ENCODE data around the gene BCL11B.

The BCL11B gene

DNA sequence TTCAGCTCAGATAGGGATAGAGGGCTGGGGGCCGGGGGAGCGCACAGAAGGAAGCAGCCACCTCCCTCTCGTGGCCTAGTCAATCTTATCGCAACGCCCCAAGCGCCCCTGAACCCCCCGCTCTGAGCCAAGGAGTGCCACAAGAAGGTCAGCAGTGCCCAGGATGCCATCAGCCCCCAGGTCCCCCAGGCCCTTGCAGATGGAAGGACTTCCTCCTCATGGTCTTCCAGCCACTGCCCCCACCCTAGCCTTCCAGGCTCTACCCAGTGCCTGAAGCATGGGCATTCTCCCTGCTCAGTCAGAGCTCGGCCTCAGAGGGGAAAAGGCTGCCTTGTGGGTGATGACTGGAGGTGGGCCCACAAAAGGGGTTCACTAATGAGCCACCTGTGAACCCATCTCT lies 68.2 kb downstream of the BCL11B start:
- Histone ChIP-seq H3K9ac (ENCODE audit: low read depth in 1 of 2, low read length in 2 of 2) (no peak overlapping the region), H3K27me3 (ENCODE audit: control insufficient read depth in 1 of 2, insufficient read depth in 2 of 2, low read length in 2 of 2) (no peaks in the 10 kb centered on the region), H3K27ac (ENCODE audit: low read depth, low read length) (no peak overlapping the region), H3K9me3 (ENCODE audit: control insufficient read depth in 1 of 2, low read length in 2 of 2) (no peaks in the 10 kb centered on the region), H3K4me1 (ENCODE audit: control insufficient read depth in 1 of 2, insufficient read depth in 2 of 2, low read length in 2 of 2) (peaks cover 0 to 6% of the 10 kb centered on the region in 2 donors), H3K4me3 (ENCODE audit: low read depth in 1 of 2, low read length in 2 of 2) (no peak overlapping the region), H3K36me3 (ENCODE audit: control insufficient read depth in 1 of 2, insufficient read depth in 2 of 2, low read length in 2 of 2) (peaks cover 0 to 4% of the 10 kb centered on the region in 2 donors)

DNA sequence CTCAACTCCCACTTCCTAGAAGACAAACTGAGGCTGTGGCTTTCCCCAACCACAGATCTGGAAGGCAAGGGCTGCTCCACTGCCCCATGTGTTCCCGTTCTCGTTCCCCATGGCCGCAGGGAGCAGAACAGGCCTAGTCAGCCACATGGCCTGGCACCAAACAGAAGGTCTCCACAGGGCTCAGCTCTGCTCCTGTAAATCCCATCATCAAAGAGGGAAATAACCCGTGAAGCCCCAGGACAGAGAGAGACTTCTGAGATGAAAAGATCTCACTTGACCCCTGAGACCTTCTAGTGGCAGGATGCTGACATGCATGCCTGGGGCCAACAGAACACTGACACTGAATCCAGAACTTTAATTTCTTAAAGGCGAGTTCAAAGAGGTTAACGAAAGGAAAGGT lies 68.9 kb downstream of the BCL11B start:
- no peak overlapping the region for H3K4me3 ChIP-seq (ENCODE audit: low read depth in 1 of 2, low read length in 2 of 2)
- H3K9me3 ChIP-seq (ENCODE audit: control insufficient read depth in 1 of 2, low read length in 2 of 2): no peaks in the 10 kb centered on the region
- H3K27ac ChIP-seq (ENCODE audit: low read depth, low read length): no peak overlapping the region
- H3K4me1 ChIP-seq (ENCODE audit: control insufficient read depth in 1 of 2, insufficient read depth in 2 of 2, low read length in 2 of 2): peaks cover 0 to 3% of the 10 kb centered on the region in 2 donors
- no peak overlapping the region for H3K9ac ChIP-seq (ENCODE audit: low read depth in 1 of 2, low read length in 2 of 2)
- H3K27me3 ChIP-seq (ENCODE audit: control insufficient read depth in 1 of 2, insufficient read depth in 2 of 2, low read length in 2 of 2): no peaks in the 10 kb centered on the region
- H3K36me3 ChIP-seq (ENCODE audit: control insufficient read depth in 1 of 2, insufficient read depth in 2 of 2, low read length in 2 of 2): peaks cover 0 to 11% of the 10 kb centered on the region in 2 donors

DNA sequence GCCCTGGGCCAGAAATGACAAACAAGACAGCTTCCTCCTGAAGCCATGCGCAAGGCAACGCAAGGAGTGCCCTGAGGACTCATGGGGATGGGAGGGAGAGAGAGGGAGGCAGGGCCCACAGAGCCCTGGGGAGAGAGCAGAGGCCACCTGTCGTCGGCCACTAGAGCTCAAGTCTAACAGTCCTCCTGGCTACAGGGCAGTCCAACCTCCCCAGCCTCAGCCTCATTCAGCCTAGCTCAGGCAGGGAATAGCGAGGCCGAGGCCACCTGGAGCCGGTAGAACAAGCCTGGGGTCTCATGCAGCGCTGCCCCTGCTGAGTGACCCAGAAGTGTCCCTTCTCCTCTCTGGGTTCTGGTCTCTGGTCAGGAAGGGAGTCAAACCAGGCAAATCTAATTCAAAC lies 69.5 kb downstream of the BCL11B start:
- no peak overlapping the region for H3K27ac ChIP-seq (ENCODE audit: low read depth, low read length)
- no peak overlapping the region for H3K4me3 ChIP-seq (ENCODE audit: low read depth in 1 of 2, low read length in 2 of 2)
- peaks cover 2 to 12% of the 10 kb centered on the region in 2 donors for H3K36me3 ChIP-seq (ENCODE audit: control insufficient read depth in 1 of 2, insufficient read depth in 2 of 2, low read length in 2 of 2)
- peaks cover 0 to 3% of the 10 kb centered on the region in 2 donors for H3K4me1 ChIP-seq (ENCODE audit: control insufficient read depth in 1 of 2, insufficient read depth in 2 of 2, low read length in 2 of 2)
- no peak overlapping the region for H3K9ac ChIP-seq (ENCODE audit: low read depth in 1 of 2, low read length in 2 of 2)
- no peaks in the 10 kb centered on the region for H3K27me3 ChIP-seq (ENCODE audit: control insufficient read depth in 1 of 2, insufficient read depth in 2 of 2, low read length in 2 of 2)
- no peaks in the 10 kb centered on the region for H3K9me3 ChIP-seq (ENCODE audit: control insufficient read depth in 1 of 2, low read length in 2 of 2)

- H3K27me3 ChIP-seq (ENCODE audit: control insufficient read depth in 1 of 2, insufficient read depth in 2 of 2, low read length in 2 of 2): no peaks in the 10 kb centered on the region
- H3K9me3 ChIP-seq (ENCODE audit: control insufficient read depth in 1 of 2, low read length in 2 of 2): no peaks in the 10 kb centered on the region
- H3K9ac ChIP-seq (ENCODE audit: low read depth in 1 of 2, low read length in 2 of 2): no peak overlapping the region
- H3K27ac ChIP-seq (ENCODE audit: low read depth, low read length): no peak overlapping the region
- H3K36me3 ChIP-seq (ENCODE audit: control insufficient read depth in 1 of 2, insufficient read depth in 2 of 2, low read length in 2 of 2): peaks cover 3 to 12% of the 10 kb centered on the region in 2 donors
- no peak overlapping the region for H3K4me3 ChIP-seq (ENCODE audit: low read depth in 1 of 2, low read length in 2 of 2)
- H3K4me1 ChIP-seq (ENCODE audit: control insufficient read depth in 1 of 2, insufficient read depth in 2 of 2, low read length in 2 of 2): peaks cover 0 to 6% of the 10 kb centered on the region in 2 donors
Measured at GRCh38 chr14:99201351-99202073, 70.5 kb downstream of the BCL11B start.

DNA sequence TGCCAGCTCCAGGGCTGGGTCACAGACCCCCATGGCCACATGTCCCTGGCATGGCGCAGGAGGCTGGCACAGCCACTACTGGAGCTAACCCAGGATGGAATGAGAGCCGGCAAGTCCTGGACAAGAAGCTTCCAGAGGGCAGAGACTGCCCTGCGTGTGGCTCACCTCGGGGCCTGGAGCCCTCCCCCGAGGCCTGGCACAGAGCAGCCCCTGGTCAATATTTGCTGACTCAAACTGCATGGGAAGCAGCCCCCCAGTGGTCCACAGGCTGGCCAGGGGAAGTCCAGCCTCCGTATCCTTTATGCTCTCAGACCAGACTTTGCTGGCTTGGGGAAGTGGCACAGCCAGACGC lies 71.4 kb downstream of the BCL11B start:
- Histone ChIP-seq H3K4me1 (ENCODE audit: control insufficient read depth in 1 of 2, insufficient read depth in 2 of 2, low read length in 2 of 2) (peaks cover 5 to 14% of the 10 kb centered on the region in 2 donors), H3K9me3 (ENCODE audit: control insufficient read depth in 1 of 2, low read length in 2 of 2) (no peaks in the 10 kb centered on the region), H3K36me3 (ENCODE audit: control insufficient read depth in 1 of 2, insufficient read depth in 2 of 2, low read length in 2 of 2) (peaks cover 3 to 12% of the 10 kb centered on the region in 2 donors), H3K27ac (ENCODE audit: low read depth, low read length) (no peak overlapping the region), H3K9ac (ENCODE audit: low read depth in 1 of 2, low read length in 2 of 2) (no peak overlapping the region), H3K4me3 (ENCODE audit: low read depth in 1 of 2, low read length in 2 of 2) (no peak overlapping the region), H3K27me3 (ENCODE audit: control insufficient read depth in 1 of 2, insufficient read depth in 2 of 2, low read length in 2 of 2) (no peaks in the 10 kb centered on the region)

DNA sequence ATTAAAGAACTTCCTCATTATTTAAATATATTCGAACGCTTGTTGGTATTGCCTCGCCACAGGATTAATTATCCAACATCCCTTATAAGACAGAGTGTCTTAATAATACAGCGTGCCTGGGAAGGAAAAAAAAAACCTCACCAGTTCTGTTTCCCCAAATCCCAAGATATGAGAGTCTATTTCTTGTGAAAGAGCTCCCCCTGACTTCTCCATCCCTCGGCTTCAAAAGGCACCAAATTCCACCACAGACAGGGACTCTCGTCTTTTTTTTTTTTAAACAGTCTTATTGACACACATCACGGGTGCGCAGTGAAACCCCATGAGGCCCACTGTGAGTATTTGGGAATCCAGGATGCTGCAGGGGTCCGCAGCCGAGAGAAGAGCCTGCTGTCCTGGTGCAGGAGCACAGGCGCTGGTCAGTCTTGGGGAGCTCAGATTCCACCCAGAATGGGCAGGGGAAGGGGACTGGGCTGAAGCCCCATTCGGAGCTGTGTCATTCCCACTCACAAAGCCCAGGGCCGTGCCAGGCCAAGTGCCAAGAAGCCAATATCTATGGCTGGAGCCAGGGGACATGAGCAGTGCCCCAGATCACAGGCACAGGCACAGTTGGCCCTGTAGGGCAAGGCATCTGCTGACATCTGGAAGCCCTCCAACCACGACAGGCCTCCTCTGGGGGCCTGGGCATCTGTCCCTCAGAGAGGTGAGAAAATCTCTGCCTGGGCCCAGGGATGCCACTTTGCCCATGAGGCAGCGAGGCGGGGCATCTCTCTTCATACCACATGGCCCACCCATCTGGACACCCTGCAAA lies 71.9 kb downstream of the BCL11B start:
- Histone ChIP-seq H3K36me3 (ENCODE audit: control insufficient read depth in 1 of 2, insufficient read depth in 2 of 2, low read length in 2 of 2) (peaks cover 3 to 12% of the 10 kb centered on the region in 2 donors), H3K27ac (ENCODE audit: low read depth, low read length) (no peak overlapping the region), H3K4me1 (ENCODE audit: control insufficient read depth in 1 of 2, insufficient read depth in 2 of 2, low read length in 2 of 2) (peaks cover 10 to 18% of the 10 kb centered on the region in 2 donors), H3K4me3 (ENCODE audit: low read depth in 1 of 2, low read length in 2 of 2) (no peak overlapping the region), H3K9me3 (ENCODE audit: control insufficient read depth in 1 of 2, low read length in 2 of 2) (no peaks in the 10 kb centered on the region), H3K27me3 (ENCODE audit: control insufficient read depth in 1 of 2, insufficient read depth in 2 of 2, low read length in 2 of 2) (no peaks in the 10 kb centered on the region), H3K9ac (ENCODE audit: low read depth in 1 of 2, low read length in 2 of 2) (no peak overlapping the region)

GRCh38 chr14:99198746-99199502 lies 73.1 kb downstream of the BCL11B start:
- no peaks in the 10 kb centered on the region for H3K27me3 ChIP-seq (ENCODE audit: control insufficient read depth in 1 of 2, insufficient read depth in 2 of 2, low read length in 2 of 2)
- H3K36me3 ChIP-seq (ENCODE audit: control insufficient read depth in 1 of 2, insufficient read depth in 2 of 2, low read length in 2 of 2): peaks cover 3 to 12% of the 10 kb centered on the region in 2 donors
- peaks cover 10 to 18% of the 10 kb centered on the region in 2 donors for H3K4me1 ChIP-seq (ENCODE audit: control insufficient read depth in 1 of 2, insufficient read depth in 2 of 2, low read length in 2 of 2)
- H3K4me3 ChIP-seq (ENCODE audit: low read depth in 1 of 2, low read length in 2 of 2): no peak overlapping the region
- no peak overlapping the region for H3K9ac ChIP-seq (ENCODE audit: low read depth in 1 of 2, low read length in 2 of 2)
- H3K27ac ChIP-seq (ENCODE audit: low read depth, low read length): no peak overlapping the region
- H3K9me3 ChIP-seq (ENCODE audit: control insufficient read depth in 1 of 2, low read length in 2 of 2): no peaks in the 10 kb centered on the region

DNA sequence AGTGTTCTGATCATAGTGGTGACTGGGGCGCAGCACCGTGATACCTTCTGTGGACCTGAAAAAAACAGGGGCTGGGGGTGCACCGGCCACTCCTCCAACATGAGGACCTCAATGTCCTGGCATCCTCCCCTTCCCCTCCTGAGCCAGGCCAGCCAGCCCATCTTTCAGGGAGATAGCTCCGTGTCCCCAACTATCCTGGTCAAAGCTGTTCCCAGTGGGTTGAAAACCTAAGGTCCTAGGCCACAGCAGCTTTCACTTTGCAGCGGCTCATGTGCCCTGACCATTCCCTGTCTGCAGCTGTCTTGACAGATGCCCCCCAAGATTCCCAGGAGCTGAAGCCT lies 75.7 kb downstream of the BCL11B start:
- no peak overlapping the region for H3K4me3 ChIP-seq (ENCODE audit: low read depth in 1 of 2, low read length in 2 of 2)
- no peak overlapping the region for H3K27ac ChIP-seq (ENCODE audit: low read depth, low read length)
- H3K4me1 ChIP-seq (ENCODE audit: control insufficient read depth in 1 of 2, insufficient read depth in 2 of 2, low read length in 2 of 2): peaks cover 20 to 22% of the 10 kb centered on the region in 2 donors

DNA sequence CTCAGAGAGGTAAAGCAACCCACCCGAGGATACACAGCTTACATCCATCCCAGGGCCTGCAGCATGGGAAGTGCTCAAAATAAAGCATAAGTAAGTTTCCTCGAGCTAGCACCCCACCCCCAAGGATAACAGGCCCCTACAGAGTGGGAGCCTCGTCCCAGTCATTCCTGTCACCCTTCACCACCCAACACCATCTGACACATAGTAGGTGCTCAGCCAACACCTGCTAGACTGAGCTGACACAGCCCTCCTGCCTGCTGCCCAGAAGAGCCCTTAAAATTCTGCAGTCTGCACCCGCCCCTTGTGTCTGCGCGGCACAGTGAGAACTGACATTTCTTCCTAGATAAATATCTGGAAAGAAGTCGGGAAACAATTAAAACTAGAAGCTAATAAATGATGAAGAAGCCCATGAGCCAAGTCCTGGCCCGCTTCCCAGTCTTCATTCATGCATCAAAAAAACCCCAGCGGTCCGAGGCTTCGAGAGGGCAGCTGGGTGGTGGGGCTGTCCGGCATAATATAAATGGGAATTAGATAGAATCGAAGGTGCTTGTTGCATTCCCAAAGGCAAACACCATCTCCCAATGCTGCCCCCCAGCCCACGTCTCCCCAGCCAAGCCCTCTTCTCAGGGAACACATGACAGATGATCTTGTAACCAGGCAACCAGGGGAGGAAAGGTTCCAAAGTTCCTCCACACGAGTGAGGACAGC lies 76.2 kb downstream of the BCL11B start:
- Histone ChIP-seq H3K27ac (ENCODE audit: low read depth, low read length) (no peak overlapping the region), H3K36me3 (ENCODE audit: control insufficient read depth in 1 of 2, insufficient read depth in 2 of 2, low read length in 2 of 2) (peaks cover 3 to 12% of the 10 kb centered on the region in 2 donors), H3K9me3 (ENCODE audit: control insufficient read depth in 1 of 2, low read length in 2 of 2) (no peaks in the 10 kb centered on the region), H3K27me3 (ENCODE audit: control insufficient read depth in 1 of 2, insufficient read depth in 2 of 2, low read length in 2 of 2) (no peaks in the 10 kb centered on the region), H3K9ac (ENCODE audit: low read depth in 1 of 2, low read length in 2 of 2) (no peak overlapping the region), H3K4me3 (ENCODE audit: low read depth in 1 of 2, low read length in 2 of 2) (no peak overlapping the region), H3K4me1 (ENCODE audit: control insufficient read depth in 1 of 2, insufficient read depth in 2 of 2, low read length in 2 of 2) (peaks cover 24% of the 10 kb centered on the region in 2 donors)

More for the DNA sequence above, 75.7 kb downstream of the BCL11B start:
- H3K27me3 ChIP-seq (ENCODE audit: control insufficient read depth in 1 of 2, insufficient read depth in 2 of 2, low read length in 2 of 2): no peaks in the 10 kb centered on the region
- H3K9ac ChIP-seq (ENCODE audit: low read depth in 1 of 2, low read length in 2 of 2): no peak overlapping the region
- H3K9me3 ChIP-seq (ENCODE audit: control insufficient read depth in 1 of 2, low read length in 2 of 2): no peaks in the 10 kb centered on the region
- peaks cover 3 to 12% of the 10 kb centered on the region in 2 donors for H3K36me3 ChIP-seq (ENCODE audit: control insufficient read depth in 1 of 2, insufficient read depth in 2 of 2, low read length in 2 of 2)

Measured in duodenal mucosa (tissue), 2 donors.